Osteocyte (in vitro differentiated cells): ENCODE measurements around the gene HK2. TPM values are rescaled to one million over a fixed set of nuclear protein-coding genes. Genes with fewer than 3 reads are reported as not detected.
"Not testable (repeated sequence)": the region's sequence is repeated elsewhere in the genome, so short reads cannot be mapped to it uniquely, and the experiment has no call there.

Experiments
- DNase-seq: peaks from one replicate; pipeline ENCODE4 v3.0.0; 2021; ENCODE audit warnings: mixed read lengths; ENCODE audit not compliant: unreplicated experiment; ENCODE audit errors: extremely low spot score
- H3K27ac Mint-ChIP-seq: one replicate; pipeline ENCODE4 v1.8.0; 2021; ENCODE audit warnings: mild to moderate bottlenecking, mixed read lengths; ENCODE audit not compliant: unreplicated experiment
- H3K27me3 Mint-ChIP-seq: one replicate; pipeline ENCODE4 v1.8.0; 2021; ENCODE audit warnings: mixed read lengths; ENCODE audit not compliant: unreplicated experiment
- H3K36me3 Mint-ChIP-seq: one replicate; pipeline ENCODE4 v1.8.0; 2021; ENCODE audit warnings: mixed read lengths; ENCODE audit not compliant: unreplicated experiment
- H3K4me1 Mint-ChIP-seq: one replicate; pipeline ENCODE4 v1.8.0; 2021; ENCODE audit warnings: mixed read lengths; ENCODE audit not compliant: unreplicated experiment
- H3K4me3 Mint-ChIP-seq: one replicate; pipeline ENCODE4 v1.8.0; 2021; ENCODE audit warnings: mild to moderate bottlenecking, moderate library complexity, mixed read lengths; ENCODE audit not compliant: unreplicated experiment
- H3K9me3 Mint-ChIP-seq: one replicate; pipeline ENCODE4 v1.8.0; 2021; ENCODE audit warnings: mixed read lengths; ENCODE audit not compliant: unreplicated experiment
- total RNA-seq: library from RNA; stranded (reverse); gene quantifications from 2 replicates; pipeline ENCODE4 v1.2.1, GENCODE V29; 2021
- TF ChIP-seq, protein P1 (sequence below): fragments of 200-600 bp; sonication (generic); IDR thresholded peaks from 2 replicates; pipeline ENCODE4 v1.5.0; 2021; ENCODE audit warnings: antibody characterized with exemption, mild to moderate bottlenecking, moderate library complexity

The HK2 gene
- total RNA-seq, 1 donor from 2014 or later, result 14.1 TPM

DNA sequence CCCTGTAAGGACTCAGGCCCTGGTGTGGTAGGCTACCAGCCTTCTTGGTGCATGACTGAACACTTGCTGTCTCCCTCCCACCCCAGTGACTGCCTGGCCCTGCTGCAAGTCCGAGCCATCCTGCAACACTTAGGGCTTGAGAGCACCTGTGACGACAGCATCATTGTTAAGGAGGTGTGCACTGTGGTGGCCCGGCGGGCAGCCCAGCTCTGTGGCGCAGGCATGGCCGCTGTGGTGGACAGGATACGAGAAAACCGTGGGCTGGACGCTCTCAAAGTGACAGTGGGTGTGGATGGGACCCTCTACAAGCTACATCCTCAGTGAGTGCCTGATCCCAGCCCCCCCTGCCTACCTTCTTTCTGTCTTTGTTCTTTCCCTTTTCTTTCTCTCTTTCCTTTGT lies 55.2 kb downstream of the HK2 start:
- Mint-ChIP-seq H3K36me3 (peaks cover 48% of the 10 kb centered on the region), H3K4me3 (no peak overlapping the region), H3K4me1 (peaks cover 55% of the 10 kb centered on the region), H3K9me3 (no peaks in the 10 kb centered on the region), H3K27ac (no peak overlapping the region), H3K27me3 (no peaks in the 10 kb centered on the region)
- TF ChIP-seq, protein P1, sequence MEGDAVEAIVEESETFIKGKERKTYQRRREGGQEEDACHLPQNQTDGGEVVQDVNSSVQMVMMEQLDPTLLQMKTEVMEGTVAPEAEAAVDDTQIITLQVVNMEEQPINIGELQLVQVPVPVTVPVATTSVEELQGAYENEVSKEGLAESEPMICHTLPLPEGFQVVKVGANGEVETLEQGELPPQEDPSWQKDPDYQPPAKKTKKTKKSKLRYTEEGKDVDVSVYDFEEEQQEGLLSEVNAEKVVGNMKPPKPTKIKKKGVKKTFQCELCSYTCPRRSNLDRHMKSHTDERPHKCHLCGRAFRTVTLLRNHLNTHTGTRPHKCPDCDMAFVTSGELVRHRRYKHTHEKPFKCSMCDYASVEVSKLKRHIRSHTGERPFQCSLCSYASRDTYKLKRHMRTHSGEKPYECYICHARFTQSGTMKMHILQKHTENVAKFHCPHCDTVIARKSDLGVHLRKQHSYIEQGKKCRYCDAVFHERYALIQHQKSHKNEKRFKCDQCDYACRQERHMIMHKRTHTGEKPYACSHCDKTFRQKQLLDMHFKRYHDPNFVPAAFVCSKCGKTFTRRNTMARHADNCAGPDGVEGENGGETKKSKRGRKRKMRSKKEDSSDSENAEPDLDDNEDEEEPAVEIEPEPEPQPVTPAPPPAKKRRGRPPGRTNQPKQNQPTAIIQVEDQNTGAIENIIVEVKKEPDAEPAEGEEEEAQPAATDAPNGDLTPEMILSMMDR, result no peak
- no peak for DNase-seq

DNA sequence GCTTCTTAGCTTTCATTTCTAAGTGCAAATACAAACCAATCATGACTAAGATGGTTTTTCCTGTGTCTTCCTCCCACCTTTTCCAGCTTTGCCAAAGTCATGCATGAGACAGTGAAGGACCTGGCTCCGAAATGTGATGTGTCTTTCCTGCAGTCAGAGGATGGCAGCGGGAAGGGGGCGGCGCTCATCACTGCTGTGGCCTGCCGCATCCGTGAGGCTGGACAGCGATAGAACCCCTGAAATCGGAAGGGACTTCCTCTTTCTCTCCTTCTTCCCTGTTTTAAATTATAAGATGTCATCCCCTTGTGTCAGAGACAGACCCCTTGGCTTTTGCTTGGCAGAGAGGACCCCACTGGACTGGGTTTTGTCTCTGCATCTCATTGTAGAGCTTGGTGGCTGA lies 56.8 kb downstream of the HK2 start:
- TF ChIP-seq, protein P1, result no peak
- peaks cover 35% of the 10 kb centered on the region for H3K36me3 Mint-ChIP-seq
- no peak overlapping the region for H3K27ac Mint-ChIP-seq
- H3K9me3 Mint-ChIP-seq, result no peaks in the 10 kb centered on the region
- no peak for DNase-seq
- no peak overlapping the region for H3K4me3 Mint-ChIP-seq
- H3K4me1 Mint-ChIP-seq, result peaks cover 67% of the 10 kb centered on the region
- no peaks in the 10 kb centered on the region for H3K27me3 Mint-ChIP-seq

DNA sequence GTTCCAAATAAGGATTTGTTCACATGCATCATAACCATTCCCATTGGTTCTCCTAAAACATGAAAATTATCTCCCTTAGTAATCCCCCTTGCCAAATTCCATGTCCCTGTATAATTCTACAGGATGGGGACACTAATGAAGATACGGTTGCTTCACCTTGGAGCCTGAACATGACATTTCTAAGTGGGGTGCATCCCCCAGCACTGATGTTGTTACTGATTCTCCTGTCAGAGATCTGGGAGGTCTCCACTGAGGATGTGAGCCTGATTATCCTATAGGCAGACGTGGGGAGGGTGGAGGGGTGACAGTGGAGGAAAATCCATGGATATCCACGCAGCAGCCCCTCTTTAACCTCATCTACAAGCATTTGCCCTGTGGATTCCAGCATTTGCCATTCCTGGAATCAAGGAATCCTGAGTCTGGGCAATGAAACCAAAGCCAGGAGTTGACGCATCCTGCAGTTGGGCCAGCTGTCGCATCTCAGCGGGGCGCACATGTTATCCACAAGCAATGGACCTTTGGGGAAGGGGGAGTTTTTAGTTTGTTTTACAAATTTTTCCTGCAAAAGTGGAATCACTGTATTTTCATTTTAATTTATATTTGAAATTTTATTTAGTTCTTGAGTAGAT lies 57.3 kb downstream of the HK2 start:
- no peaks in the 10 kb centered on the region for H3K27me3 Mint-ChIP-seq
- DNase-seq, result no peak
- H3K36me3 Mint-ChIP-seq, result peaks cover 31% of the 10 kb centered on the region
- H3K4me1 Mint-ChIP-seq, result peaks cover 69% of the 10 kb centered on the region
- H3K4me3 Mint-ChIP-seq, result no peak overlapping the region
- TF ChIP-seq, protein P1, result no peak
- H3K27ac Mint-ChIP-seq, result no peak overlapping the region
- no peaks in the 10 kb centered on the region for H3K9me3 Mint-ChIP-seq

DNA sequence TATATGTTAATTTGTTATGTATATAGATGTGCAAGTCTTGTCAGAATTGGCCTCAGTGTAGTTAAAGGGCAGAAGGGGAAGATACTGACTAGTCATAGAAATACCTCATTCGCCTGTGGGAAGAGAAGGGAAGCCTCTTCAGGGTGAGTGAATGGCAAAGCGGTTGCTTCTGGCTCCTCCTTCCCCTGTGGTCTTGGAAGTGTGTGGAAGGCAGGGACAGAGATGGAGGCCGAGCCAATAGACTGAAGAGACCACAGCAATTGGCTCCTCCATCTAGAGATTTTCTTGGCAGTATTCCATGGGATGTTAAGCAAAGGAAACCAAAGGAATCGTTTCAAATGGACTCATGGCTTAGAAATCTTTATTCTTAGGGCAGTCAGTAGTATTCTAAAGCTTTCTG lies 57.9 kb downstream of the HK2 start:
- H3K36me3 Mint-ChIP-seq, result peaks cover 25% of the 10 kb centered on the region
- H3K27ac Mint-ChIP-seq, H3K4me3 Mint-ChIP-seq, H3K27me3 Mint-ChIP-seq, DNase-seq, H3K9me3 Mint-ChIP-seq: not testable (repeated sequence)
- peaks cover 63% of the 10 kb centered on the region for H3K4me1 Mint-ChIP-seq

DNA sequence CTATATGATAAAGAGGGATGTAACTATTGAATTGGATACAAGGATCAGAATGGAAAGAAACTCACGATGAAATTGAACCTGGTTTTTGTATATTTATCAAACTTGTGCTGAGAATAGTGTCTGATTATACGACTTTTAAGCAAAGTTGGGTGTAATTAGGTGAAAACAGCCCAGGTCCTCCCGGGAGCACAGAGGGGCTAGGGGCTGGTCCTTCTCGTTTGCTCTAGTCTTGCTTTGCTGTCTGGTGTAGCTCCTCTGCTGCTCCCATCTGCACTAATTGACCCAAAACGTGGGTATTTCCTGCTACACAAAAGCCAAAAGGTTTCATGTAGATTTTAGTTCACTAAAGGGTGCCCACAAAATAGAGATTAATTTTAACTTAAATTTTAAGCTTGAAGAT lies 58.7 kb downstream of the HK2 start:
- Mint-ChIP-seq H3K27me3 (no peaks in the 10 kb centered on the region), H3K4me1 (peaks cover 55% of the 10 kb centered on the region), H3K36me3 (peaks cover 25% of the 10 kb centered on the region), H3K9me3 (no peaks in the 10 kb centered on the region), H3K27ac (peak overlapping the region; percentile 84), H3K4me3 (no peak overlapping the region)
- TF ChIP-seq, protein P1, result no peak
- DNase-seq, result no peak
